Lower leg skin (tissue), 4 donors: Measurements from ENCODE around the gene SLC52A3. TPM values are rescaled to one million over a fixed set of nuclear protein-coding genes. Genes with fewer than 3 reads are reported as not detected.
"Not testable (repeated sequence)": the region's sequence is repeated elsewhere in the genome, so short reads cannot be mapped to it uniquely, and the experiment has no call there.

Experiments used
- DNase-seq, 2 donors: peaks; one replicate each; pipeline ENCODE4 v3.0.0-alpha.2; 2019; ENCODE audit warnings: low spot score in 2 of 2
- H3K4me3 ChIP-seq: fragments of 200-600 bp; sonication (generic); 2 replicates; pipeline ENCODE4 v1.5.1; 2017; ENCODE audit warnings: mild to moderate bottlenecking, low read depth; ENCODE audit not compliant: poor library complexity, severe bottlenecking
- CTCF ChIP-seq, 3 donors: fragments of 450-650 bp; IDR thresholded peaks; one replicate each; pipeline ENCODE4 v1.5.1; 2016; ENCODE audit warnings: antibody characterized with exemption in 3 of 3, mild to moderate bottlenecking in 3 of 3, moderate library complexity in 2 of 3
- POLR2A ChIP-seq, 2 donors: fragments of 450-650 bp; IDR thresholded peaks; one replicate each; pipeline ENCODE4 v1.6.1; 2016 to 2017; ENCODE audit warnings: antibody characterized with exemption in 2 of 2, mild to moderate bottlenecking in 1 of 2, moderate library complexity in 1 of 2
- WGBS, 2 donors: methylation state at CpG; one replicate each; pipeline ENCODE4 v1.1.5; 2018; 5-methylcytosine and 5-hydroxymethylcytosine counted together
- intact Hi-C: fragments of 100-400 bp; cut with DNase I; formaldehyde crosslinking; loops from one replicate; pipeline ENCODE4 v1.15.0; 2023; ENCODE audit warnings: low total_unique reads
- total RNA-seq, 4 donors: library from RNA; depleted of rRNA; stranded (reverse); fragments of >200 nt; gene quantifications; one replicate each; pipeline ENCODE4 v1.1.0, GENCODE V29; 2016

The SLC52A3 gene
- total RNA-seq, 4 donors from 2014 or later: 2.2 to 7.5 (median 3.0) TPM

DNA sequence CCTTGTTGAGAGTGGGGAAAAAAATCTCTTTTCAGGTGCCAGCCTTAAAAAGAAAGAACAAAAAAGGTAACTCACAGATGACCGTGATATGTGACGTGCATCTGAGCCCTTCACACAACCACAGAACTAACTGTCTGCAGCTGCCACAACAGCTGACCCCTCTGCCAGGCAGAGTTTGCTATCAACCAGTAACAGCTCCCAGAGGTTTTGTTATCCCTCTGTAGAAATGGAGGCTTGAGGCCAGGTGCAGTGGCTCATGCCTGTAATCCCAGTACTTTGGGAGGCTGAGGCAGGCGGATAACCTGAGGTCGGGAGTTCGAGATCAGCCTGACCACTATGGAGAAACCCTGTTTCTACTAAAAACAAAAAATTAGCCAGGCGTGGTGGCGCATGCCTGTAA lies 42.8 kb downstream of the SLC52A3 start:
- 80 to 95% methylated on average over 6 to 7 of the region's 7 CpGs for WGBS, 2 donors
- no peak overlapping the region for H3K4me3 ChIP-seq
- DNase-seq: no peak
- intact Hi-C loops: no loop called here
- no peak for TF ChIP-seq POLR2A (IDR thresholded peaks at IDR 0.05)
- no peak for TF ChIP-seq CTCF (IDR thresholded peaks at IDR 0.05)

- H3K4me3 ChIP-seq, DNase-seq, intact Hi-C loops: not testable (repeated sequence)
- WGBS, 2 donors: 84 to 92% methylated on average over 6 to 7 of the region's 7 CpGs
These were observed 43.5 kb downstream of the SLC52A3 start for GRCh38 chr20:724797-725196.

GRCh38 chr20:723756-724155 lies 44.5 kb downstream of the SLC52A3 start:
- peak in 1 of 2 donors; percentile 18 for DNase-seq
- 43% methylated on average over 6 to 8 of the region's 8 CpGs for WGBS, 2 donors
- intact Hi-C loops: no loop called here
- H3K4me3 ChIP-seq: no peak overlapping the region
- no peak for TF ChIP-seq CTCF (IDR thresholded peaks at IDR 0.05)
- no peak for TF ChIP-seq POLR2A (IDR thresholded peaks at IDR 0.05)

GRCh38 chr20:722822-723644 lies 45.3 kb downstream of the SLC52A3 start:
- H3K4me3 ChIP-seq: no peak overlapping the region
- TF ChIP-seq CTCF (IDR thresholded peaks at IDR 0.05): no peak
- no peak for TF ChIP-seq POLR2A (IDR thresholded peaks at IDR 0.05)
- no peak for DNase-seq
- WGBS, 2 donors: 79 to 80% methylated on average over 9 to 11 of the region's 11 CpGs
- intact Hi-C loops: no loop called here

DNA sequence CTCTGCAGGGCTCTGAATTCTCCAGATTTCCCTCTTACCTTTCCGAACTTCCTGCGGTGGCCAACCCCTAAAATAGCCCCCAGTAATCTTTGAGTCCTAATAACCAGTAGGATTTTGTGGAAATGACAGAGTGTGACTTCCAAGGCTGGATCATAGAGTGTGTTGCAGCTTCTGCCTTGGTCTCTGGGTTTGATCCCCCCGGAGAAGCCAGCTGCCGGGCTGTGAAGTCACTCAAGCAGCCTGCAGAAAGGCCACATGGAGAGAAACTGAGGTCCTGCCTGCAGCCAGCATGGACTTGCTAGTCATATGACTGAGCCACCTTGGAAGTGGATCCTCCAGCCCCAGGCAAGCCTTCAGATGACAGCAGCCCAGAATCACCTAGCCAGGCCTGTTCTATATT lies 46.4 kb downstream of the SLC52A3 start:
- TF ChIP-seq POLR2A (IDR thresholded peaks at IDR 0.05) (no peak), CTCF (IDR thresholded peaks at IDR 0.05) (no peak)
- no peak for DNase-seq
- WGBS, 2 donors: 73 to 91% methylated on average over 4 of the region's 4 CpGs
- no peak overlapping the region for H3K4me3 ChIP-seq
- intact Hi-C loops: no loop called here

DNA sequence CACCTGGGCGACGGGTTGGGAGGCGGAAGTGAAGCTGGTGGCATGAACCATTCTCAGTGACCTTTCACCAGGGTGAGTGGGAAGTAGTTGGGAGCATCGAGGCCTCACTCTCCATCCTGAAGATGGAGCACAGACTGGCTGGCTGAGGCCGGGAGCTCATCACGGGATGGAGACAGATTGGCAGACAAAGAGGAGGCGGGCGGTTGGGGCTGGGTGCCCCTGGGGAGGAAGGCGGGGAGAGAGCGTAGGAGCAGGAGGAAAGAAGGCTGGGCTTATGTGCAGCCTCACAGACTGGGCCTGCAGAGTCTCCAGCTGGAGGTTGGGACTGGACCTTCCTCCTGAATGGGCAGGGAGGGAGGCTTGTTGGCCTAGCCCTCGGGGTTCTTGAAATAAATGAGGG lies 48.5 kb downstream of the SLC52A3 start:
- no peak for TF ChIP-seq CTCF (IDR thresholded peaks at IDR 0.05)
- no peak for TF ChIP-seq POLR2A (IDR thresholded peaks at IDR 0.05)
- intact Hi-C loops: no loop called here
- no peak for DNase-seq
- H3K4me3 ChIP-seq: no peak overlapping the region
- 52 to 53% methylated on average over 11 of the region's 11 CpGs for WGBS, 2 donors
